HG03060 (cell line): ENCODE measurements around the gene GRAP.
"Not testable (repeated sequence)": the region's sequence is repeated elsewhere in the genome, so short reads cannot be mapped to it uniquely, and the experiment has no call there.

ENCODE experiments used
- ATAC-seq: cut with Tn5 transposase; IDR thresholded peaks from one replicate; pipeline ENCODE4 v1.9.1; 2021; ENCODE audit warnings: low read depth, moderate number of reproducible peaks; ENCODE audit not compliant: unreplicated experiment

The GRAP gene

DNA sequence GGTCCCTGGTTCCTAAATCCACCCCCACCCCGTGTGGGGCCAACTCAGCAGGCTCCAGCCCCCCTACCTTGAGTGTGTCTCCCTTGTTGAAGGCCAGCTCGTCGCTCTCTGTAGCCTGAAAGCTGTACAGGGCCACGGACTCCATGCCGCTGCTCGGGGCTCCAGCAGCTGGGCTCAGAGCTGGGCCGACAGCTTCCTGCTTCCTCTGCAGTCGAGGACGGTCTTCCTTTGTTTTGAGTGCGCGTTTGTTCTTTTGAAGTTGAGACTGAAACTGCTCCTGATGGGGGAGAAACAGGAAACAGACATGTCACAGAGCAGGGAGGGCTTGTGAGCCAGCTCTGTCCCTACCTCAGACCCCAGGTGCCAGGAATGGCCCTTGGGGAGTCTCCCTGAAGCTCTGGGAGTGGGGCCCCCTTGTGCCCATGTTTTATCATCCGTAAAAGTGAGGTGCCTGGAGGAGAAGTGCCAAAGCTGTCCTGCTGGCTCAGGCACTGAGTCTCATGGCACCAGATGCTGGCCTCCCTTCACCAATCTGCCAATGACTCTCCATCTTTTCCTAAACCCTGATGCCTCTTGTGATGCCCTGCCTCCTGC is at the start of gene GRAP:
Gene GRAP, minus strand, starts transcription at position 176 of the 594 bp plus-strand sequence. Its CDS starts 31 bp downstream, at position 145.
- not testable (repeated sequence) for ATAC-seq

DNA sequence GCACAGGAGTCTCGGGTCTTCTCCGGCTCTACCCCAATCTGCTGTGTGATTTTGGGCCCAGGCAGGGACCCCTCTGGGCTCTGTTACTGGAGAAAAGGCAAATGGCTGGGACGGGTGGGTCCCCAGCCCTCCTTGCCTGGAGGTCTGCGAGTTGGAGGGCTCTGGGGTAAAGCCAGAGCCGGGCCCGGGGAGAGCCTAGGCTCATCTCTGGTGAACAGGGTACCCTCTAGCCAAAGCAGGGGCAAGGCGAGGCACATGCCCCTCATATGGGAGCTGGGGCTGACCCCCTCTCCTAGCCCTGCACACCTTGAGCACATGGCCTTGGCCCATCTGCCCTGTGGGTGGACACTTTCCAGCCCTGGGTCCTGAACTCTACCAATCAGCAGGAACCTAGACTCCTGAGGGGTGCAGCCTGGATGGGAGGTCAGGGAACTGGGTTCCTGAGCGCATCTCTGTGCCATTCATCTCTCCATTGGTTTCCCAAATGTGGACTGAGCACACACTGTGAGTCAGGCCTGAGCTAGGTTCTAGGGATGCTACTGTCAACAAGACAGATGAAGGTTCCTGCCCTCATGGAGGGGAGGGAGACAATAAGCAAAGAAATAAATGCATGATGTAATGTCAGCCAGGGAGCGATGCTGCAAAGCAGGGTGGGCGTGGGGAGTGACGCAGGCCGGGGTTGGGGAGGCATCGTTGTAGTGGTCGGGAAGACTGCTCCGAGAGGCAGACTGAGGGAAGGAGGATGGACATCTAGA is 47.1 kb upstream of the GRAP start:
- ATAC-seq = not testable (repeated sequence)

DNA sequence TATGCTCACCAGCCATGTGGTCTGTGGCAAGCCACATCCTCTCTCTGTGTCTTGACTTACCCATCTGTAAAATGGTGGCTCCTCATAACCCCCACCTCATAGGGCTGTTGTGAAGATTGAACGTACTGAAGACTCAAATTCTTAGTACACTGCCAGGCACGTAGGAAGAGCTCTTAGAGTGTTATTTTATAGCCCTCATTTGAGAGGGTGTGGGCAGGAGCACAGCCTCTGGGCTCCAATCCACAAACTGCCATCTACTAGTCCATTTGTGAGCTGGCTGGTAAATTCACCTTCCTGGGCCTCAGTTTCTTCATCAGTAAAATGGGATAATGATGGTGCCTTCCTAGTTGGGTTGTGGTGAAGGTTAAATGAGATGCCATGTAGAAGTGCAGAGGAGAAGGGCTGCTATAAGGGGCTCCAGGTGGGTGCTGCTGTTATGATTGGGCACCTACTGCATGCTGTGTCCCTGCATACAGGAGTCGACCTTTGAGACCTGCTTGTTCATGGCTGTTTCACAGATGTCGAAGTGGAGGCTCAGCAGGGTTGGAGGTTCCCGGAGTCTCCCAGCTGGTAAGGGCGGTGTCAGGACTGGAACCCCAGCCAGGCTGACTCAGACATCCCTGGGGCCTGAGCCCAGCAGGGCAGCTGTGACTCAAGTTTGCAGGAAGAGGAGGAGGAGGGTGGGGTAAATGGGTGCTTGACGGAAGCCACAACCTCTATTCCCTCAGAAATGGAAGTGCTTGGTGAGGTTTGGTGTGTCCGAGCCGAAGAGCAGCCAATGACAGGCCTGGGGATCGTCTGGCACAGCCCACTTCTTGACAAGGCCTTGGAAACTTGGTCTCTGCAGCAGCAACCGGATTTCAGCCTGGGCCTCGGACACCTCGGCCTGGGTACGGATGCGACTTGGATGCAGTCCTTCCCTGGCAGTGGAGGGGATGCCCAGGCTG is 46.3 kb upstream of the GRAP start:
- not testable (repeated sequence) for ATAC-seq

DNA sequence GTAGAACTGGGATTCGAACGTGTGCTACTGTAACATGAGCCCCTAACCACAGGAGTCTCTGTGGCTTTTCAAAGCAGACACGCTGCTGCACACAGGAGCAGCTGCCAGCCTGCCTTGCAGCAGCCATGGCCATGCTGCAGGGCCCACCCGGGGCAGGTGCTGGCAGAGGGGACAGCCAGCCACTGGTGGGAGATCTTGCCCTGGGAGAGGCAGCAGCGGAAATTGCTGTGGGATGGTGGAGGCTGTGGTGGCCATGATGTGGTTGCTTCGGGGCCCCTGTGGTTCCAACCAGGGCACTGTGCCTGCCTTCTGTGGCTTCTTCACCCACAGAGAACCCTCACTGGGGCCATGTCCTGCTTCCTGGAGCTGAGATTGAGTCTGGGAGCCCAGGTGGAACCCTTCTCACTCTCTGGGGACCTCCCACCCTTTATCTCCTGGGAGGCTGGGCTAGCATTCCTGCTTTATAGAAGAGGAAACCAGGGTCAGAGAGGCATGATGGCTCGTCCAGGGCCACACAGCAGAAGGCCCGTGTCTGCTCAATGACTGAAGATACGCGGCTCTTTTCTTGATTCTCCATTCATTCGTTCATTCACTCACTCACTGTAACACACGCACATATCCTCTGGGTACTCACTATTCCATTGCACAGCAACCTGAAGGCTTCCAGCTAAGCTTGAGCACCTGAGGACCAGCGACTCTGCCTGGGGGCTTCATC is 43.5 kb upstream of the GRAP start:
- not testable (repeated sequence) for ATAC-seq

DNA sequence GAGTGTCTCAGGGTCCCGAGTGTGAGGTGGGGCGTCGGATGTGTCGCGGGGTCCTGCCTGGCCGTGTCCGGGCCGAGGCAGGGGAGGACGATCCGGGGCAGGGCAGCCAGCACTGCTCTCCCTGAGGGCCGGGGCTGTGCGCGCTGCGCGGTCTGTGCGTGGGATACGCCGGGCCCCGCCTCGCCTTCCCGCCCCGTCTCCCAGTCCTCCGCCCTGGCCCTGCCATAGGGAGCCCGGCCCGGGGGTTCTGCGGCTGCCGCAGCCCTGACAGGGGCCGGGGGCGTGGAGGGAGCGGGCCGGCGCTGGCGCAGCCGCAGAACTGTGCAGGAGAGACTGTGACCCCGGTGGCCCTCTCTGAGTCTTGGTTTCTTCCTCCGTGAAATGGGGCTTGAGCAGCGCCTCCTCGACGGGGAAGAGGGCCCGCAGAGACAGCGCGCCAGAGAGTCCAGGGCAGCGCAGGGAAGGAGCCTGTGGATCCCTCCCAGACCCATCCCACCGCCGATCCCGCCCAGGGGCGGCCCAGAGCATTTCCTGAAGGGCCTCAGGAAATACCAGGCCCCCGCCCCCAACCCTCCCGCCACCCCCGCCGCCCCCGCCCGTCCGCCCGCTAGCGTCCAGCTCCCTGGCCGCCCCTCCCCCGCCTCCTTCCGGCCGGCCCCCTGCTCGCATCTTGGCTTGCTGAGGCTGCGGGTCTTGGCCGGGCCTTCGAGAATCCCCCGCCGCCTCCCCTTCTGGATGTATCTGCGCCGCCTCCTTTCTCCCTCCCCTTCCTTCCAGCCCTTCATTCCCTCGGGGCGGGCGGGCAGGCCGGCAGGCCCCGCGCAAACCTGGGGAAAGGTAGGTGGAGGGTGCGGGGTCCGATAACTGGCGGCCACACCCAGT is 42.3 kb upstream of the GRAP start:
- not testable (repeated sequence) for ATAC-seq

DNA sequence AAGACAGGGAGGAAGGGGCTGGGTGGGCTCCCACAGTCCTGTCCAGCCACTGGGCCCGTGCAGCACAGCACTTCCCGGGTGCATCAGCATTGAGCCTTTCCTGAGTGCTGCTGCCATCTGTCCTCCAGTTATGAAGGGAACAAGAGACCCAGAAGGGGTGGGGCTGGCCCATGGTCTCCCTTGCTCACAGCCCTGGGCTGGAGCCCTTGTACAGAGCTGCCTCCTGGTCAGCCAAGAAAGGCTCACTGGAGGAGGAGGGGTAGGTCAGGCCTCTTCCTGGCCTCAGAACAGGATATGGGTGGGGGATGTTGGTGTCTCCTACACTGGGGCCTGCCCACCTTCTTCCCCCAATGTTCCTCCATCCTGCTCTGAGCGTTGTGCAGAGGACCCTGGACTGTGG is 30.6 kb upstream of the GRAP start:
- not testable (repeated sequence) for ATAC-seq

DNA sequence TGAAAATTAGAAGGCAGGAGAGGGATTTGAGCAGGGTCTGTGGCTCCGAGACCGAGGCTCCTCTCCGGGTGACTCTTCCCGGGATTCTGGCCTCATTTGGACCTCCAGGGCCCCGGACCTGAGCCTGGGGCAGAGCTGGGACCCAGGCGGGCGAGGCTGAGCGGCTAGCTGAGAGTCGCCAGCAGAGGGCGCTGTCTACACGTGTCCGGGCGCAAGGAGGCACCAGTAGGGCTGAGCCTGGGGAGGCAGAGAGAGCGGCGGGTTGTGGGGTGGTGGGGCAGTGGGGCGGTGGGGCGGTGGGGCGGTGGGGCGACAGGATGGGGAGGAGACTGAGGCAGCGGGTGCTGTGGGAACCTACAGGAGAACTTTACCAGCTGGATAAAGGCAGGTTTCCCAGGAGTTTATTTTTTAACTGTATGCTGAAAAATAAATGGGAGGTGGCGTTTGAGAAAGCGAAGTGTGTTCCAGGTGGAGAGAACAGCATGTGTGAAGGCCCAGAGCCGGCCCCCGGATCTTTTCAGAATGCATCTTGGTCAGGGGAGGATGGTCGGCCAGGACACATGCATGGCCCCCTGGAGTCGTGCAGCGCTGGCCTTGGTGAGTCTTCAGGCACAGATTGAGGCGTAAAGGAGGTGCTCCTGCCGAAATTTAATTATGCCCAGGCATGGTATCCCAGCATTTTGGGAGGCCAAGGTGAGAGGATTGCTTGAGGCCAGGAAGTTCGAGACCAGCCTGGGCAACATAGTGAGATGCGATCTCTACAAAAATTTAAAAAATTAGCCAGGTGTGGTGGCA is 29.8 kb upstream of the GRAP start:
- not testable (repeated sequence) for ATAC-seq

DNA sequence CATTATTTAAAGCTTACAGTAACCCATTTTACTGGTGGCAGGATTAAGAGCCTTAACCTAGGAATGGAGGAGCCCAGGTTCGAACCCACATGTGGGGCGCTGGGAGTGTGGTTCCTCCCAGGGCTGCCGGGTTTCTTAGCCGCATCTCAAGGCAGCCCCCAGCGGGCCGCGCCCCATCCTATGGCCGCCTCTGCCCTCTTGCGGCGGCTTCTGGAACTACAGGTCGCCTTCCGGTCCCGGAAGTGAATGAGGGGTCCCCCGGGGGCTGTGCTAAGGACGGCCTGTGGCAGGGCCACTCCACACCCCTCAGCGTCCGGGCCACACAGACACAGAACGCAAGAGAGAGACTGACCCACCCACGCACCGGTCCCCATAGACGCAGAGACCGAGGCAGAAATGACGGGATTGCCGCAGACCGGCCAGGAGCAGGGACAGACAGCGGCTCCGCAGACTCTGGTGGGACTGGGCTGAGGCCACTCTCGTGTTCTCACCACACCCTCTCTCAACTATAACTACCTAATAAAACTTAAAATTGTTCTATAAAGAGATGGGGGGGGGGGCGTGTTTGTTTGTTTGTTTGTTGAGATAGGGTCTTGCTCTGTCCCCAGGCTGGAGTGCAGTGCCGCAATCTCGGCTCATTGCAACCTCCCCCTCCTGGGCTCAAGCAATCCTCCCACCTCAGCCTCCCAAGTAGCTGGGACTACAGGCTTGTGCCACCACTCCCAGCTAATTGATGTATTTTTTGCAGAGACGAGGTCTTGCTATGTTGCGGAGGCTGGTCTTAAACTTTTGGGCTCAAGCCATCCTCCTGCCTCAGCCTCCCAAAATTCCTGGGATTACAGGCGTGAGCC is 23.8 kb upstream of the GRAP start:
- peak; percentile 63 for ATAC-seq

DNA sequence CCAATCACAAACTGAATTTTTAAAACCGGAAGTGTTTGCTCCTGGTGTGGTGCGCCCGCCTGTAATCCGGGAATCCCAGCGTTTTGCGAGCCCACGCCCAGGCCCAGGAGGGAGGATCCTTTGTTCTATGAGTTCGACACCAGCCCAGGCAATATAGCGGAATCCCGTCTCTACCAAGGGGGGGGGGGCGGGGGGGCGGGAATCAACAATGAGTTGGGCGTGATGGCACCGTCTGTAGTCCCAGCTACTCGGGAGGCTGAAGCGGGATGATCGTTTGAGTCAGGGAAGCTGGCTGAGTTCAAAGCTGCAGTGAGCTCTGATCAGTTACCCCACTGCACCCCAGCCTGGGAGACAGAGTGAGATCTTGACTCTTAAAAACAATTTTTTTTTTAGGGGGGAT is 17.6 kb upstream of the GRAP start:
- ATAC-seq = not testable (repeated sequence)

DNA sequence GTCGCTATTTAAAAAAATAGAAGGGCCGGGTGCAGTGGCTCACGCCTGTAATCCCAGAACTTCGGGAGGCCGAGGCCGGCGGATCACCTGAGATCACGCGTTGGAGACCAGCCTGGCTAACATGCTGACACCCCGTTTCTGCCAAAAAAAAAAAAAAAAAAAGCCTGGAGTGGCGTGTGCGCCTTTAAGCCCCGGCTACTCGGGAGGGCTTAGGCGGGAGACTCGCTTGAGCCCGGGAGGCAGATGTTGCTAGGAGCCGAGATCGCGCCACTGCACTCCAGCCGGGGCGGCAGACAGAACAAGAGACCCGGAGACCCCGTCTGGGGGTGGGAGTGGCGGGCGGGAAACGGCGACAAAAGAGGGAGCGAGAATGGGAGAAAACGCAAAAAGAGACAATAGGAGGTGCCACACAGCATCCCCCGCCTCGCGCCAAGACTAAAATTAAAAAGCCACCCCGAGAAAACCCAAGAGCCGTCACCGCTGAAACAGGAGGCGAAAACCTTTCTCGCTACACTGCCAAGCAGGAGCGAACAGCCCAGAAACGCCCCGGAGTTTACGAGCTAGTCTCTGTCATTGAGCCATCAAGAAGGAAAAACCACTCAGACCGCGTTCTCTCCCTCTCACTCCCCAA is 16.7 kb upstream of the GRAP start:
- peak; percentile 7 for ATAC-seq

DNA sequence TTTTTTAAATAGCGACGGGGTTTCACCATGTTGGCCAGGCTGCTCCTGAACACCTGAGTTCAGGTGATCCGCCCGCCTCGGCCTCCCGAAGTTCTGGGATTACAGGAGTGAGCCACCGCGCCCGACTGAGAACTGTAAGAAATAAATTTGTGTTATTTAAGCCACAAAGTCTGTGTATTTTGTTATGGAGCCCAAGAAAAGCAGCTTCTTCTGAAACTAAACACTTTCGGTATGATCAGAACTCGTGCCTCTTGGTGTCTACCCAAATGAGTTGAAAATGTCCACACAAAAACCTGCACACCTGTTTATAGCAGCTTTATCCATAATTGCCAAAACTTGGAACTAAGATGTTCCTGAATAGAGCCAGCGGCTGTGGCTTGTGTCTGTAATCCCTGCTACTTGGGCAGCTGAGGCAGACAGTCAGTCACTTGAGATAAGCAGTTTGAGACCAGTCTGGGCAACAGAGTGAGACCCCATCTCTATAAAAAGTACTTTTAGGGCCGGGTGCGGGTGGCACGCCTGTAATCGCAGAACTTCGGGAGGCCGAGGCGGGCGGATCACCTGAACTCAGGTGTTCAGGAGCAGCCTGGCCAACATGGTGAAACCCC is 16.1 kb upstream of the GRAP start:
- peak; percentile 41 for ATAC-seq

DNA sequence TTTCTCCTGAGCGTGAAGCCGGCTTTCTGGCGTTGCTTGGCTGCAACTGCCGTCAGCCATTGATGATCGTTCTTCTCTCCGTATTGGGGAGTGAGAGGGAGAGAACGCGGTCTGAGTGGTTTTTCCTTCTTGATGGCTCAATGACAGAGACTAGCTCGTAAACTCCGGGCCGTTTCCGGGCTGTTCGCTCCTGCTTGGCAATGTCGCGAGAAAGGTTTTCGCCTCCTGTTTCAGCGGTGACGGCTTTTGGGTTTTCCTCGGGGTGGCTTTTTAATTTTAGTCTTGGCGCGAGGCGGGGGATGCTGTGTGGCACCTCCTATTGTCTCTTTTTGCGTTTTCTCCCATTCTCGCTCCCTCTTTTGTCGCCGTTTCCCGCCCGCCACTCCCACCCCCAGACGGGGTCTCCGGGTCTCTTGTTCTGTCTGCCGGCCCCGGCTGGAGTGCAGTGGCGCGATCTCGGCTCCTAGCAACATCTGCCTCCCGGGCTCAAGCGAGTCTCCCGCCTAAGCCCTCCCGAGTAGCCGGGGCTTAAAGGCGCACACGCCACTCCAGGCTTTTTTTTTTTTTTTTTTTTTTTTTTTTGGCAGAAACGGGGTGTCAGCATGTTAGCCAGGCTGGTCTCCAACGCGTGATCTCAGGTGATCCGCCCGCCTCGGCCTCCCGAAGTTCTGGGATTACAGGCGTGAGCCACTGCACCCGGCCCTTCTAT is 15.4 kb upstream of the GRAP start:
- ATAC-seq = peak; percentile 25

DNA sequence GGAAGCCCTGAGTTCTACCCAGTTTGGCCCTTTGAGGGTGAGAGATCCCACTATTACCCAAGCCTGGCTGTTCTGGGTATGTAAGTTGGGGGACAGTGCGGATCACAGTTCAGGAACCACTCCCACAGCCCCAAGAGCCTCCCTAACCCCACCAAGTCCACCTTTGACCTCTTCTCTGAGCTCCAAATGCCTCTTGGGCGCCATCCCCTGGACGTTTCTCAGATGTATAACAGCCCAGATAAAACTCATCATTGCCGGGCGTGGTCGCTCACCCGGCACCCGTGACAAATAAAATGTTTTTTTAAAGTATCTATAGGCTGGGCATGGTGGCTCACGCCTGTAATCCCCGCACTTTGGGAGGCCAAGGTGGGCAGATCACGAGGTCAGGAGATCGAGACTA is 8.7 kb upstream of the GRAP start:
- not testable (repeated sequence) for ATAC-seq

DNA sequence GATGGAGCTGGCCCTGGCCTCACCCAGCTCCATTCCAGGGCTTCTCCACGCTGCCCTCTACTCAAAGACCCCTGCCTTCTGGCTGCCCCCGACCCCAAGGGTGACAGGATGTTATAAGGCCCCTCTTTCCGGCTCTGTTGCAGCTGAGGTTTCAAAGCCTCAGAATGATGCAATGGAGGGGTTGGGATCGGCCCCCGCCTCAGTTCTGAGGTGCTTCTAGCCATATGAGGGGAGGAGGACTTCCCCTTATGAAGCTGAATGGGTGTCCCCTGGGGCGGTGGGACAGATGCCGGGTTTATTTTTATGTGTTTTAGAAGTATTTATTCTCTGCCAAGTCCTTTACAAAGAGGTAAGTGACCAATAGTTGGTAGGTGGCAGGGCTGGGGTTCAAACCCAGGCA is 2.1 kb upstream of the GRAP start:
- not testable (repeated sequence) for ATAC-seq

DNA sequence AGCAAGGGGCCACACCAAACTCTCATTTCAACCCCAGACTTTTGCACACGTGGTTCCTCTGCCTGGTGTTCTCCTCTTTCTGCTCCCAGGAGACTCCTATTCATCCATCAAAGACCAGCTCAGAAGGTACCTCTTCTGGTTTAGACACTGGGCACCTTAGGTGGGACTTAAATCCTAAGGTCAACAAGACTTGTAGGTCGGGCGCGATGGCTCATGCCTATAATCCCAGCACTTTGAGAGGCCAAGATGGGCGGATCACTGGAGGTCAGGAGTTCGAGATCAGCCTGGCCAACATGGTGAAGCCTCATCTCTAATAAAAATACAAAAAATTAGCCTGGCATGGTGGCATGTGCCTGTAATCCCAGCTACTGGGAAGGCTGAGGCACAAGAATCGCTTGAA is 753 bp upstream of the GRAP start:
- not testable (repeated sequence) for ATAC-seq

DNA sequence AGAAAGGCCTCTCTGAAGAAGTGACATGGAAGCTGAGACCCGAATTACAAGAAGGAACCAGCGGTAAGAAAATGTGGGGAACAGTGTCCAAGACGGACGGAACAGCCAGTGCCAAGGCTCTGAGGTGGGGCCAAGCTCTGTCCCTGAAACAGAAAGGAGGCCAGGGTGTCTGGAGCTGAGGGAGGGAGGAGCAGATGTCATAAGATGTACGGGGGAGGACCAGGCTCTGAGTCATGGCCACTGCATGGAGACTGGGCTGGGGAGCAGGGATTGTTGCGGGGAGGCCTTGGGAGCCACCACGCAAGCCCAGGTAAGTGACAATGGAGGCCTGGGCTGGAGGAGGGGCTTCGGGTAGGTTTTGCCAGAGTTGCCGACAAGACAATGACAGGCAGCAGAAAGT is 2.1 kb downstream of the GRAP start:
- not testable (repeated sequence) for ATAC-seq
